EL (cell line): ENCODE results near the gene PTPRT.

Experiments
- DNase-seq: peaks from one replicate; pipeline ENCODE4 v3.0.0-alpha.2; 2016

PTPRT gene

GRCh38 chr20:42360621-42361020 lies 829.1 kb downstream of the PTPRT start:
- DNase-seq, result no peak

- DNase-seq, result no peak
Measured at GRCh38 chr20:42359617-42360016, 830.1 kb downstream of the PTPRT start.

GRCh38 chr20:42352096-42352495 lies 837.6 kb downstream of the PTPRT start:
- DNase-seq, result no peak

- no peak for DNase-seq
Measured at GRCh38 chr20:42350521-42350920, 839.2 kb downstream of the PTPRT start.

- no peak for DNase-seq
Measured at GRCh38 chr20:42346189-42347170, 843.2 kb downstream of the PTPRT start.

- DNase-seq, result no peak
Measured at GRCh38 chr20:42341654-42342053, 848.1 kb downstream of the PTPRT start.

- DNase-seq, result no peak
Measured at GRCh38 chr20:42340368-42340767, 849.3 kb downstream of the PTPRT start.

GRCh38 chr20:42338294-42339201 lies 851.2 kb downstream of the PTPRT start:
- no peak for DNase-seq

GRCh38 chr20:42336576-42336975 lies 853.1 kb downstream of the PTPRT start:
- no peak for DNase-seq

- no peak for DNase-seq
Measured at GRCh38 chr20:42319252-42320013, 870.3 kb downstream of the PTPRT start.

- no peak for DNase-seq
Measured at GRCh38 chr20:42313704-42314103, 876.0 kb downstream of the PTPRT start.

GRCh38 chr20:42309050-42309449 lies 880.7 kb downstream of the PTPRT start:
- no peak for DNase-seq

- DNase-seq, result no peak
Measured at GRCh38 chr20:42308171-42308570, 881.5 kb downstream of the PTPRT start.

GRCh38 chr20:42295592-42295991 lies 894.1 kb downstream of the PTPRT start:
- no peak for DNase-seq

GRCh38 chr20:42294976-42295375 lies 894.7 kb downstream of the PTPRT start:
- DNase-seq, result no peak

- no peak for DNase-seq
Measured at GRCh38 chr20:42281801-42282200, 907.9 kb downstream of the PTPRT start.

GRCh38 chr20:42276718-42277602 lies 912.7 kb downstream of the PTPRT start:
- DNase-seq, result no peak

GRCh38 chr20:42274986-42275385 lies 914.7 kb downstream of the PTPRT start:
- no peak for DNase-seq

- DNase-seq, result no peak
Measured at GRCh38 chr20:42272516-42272915, 917.2 kb downstream of the PTPRT start.

GRCh38 chr20:42270539-42270938 lies 919.2 kb downstream of the PTPRT start:
- DNase-seq, result no peak

- DNase-seq, result no peak
Measured at GRCh38 chr20:42267793-42268384, 921.8 kb downstream of the PTPRT start.
